Right renal pelvis (tissue), 4 donors: Measurements from ENCODE around the gene CHKA. TPM values are rescaled to one million over a fixed set of nuclear protein-coding genes. Genes with fewer than 3 reads are reported as not detected.

Experiments used
- DNase-seq, 4 donors: peaks; one replicate each; pipeline ENCODE4 v3.0.0-alpha.2; 2013; ENCODE audit warnings: low read depth in 4 of 4, low spot score in 3 of 4, missing footprints in 1 of 4
- polyA plus RNA-seq, 4 donors: library from polyadenylated mRNA; unstranded; fragments of 120-200 nt; gene quantifications; one replicate each; pipeline ENCODE4 v1.2.1, GENCODE V29; 2013; ENCODE audit not compliant: insufficient read length in 4 of 4

CHKA gene
- polyA plus RNA-seq, 4 donors = 30.7 to 48.7 (median 32.0) TPM

DNA sequence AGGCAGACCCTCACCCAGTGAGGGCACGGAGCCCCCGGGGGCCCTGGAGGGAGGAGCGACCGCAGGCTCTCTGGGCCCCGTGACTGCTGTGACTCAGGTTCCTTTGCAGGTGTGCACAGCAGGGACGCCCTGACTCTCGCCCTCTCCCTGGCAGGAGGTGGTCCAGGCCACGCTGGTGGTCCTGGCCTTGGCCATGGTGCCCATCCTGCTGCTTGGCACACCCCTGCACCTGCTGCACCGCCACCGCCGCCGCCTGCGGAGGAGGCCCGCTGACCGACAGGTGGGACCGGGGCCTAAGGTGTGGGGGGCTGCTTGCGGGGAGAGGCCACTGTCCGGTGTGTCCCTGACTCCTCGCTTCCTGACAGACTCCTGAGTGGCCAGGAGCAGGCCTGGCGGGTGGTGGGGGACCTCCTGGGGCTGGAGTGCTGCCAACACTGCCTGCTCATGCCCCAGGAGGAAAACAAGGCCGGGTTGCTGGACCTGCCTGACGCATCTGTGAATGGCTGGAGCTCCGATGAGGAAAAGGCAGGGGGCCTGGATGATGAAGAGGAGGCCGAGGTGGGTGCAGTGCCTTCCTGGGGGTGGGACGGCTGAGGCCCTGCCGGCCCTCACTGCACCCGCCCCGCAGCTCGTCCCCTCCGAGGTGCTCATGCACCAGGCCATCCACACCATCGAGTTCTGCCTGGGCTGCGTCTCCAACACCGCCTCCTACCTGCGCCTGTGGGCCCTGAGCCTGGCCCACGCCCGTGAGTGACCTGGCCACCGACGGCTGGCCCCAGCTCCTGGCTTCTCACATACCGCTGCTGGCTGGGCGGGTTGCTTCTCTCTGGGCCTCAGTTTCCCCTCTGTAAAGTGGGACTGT, 71.4 kb downstream of the CHKA start:
- DNase-seq = no peak

DNA sequence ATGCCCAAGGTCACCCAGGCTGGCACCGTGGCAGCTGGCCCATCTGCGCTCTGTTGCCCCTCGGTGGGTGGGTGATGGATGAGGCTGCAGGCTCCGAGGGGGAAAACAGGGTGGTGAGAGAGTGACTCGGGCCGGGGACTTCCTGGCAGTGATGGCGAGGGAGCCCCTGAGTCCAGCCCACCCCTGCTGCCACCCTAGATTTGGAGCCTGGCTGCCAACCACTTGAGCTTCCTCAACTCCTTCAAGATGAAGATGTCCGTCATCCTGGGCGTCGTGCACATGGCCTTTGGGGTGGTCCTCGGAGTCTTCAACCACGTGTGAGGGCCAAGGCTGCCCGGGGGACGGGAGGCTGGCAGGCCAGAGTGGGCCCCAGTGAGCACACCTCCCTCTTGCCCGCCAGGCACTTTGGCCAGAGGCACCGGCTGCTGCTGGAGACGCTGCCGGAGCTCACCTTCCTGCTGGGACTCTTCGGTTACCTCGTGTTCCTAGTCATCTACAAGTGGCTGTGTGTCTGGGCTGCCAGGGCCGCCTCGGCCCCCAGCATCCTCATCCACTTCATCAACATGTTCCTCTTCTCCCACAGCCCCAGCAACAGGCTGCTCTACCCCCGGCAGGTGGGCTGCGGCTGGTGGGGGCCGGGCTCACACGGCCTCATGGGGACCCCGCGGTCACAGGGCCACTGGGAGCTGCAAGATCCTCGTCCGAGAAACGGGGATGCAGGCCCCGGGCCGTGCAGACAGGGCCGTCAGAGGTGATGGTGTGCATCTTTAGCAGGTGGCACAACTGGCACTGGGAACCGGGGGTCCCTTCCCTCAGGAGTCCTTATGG, 72.3 kb downstream of the CHKA start:
- DNase-seq = no peak

DNA sequence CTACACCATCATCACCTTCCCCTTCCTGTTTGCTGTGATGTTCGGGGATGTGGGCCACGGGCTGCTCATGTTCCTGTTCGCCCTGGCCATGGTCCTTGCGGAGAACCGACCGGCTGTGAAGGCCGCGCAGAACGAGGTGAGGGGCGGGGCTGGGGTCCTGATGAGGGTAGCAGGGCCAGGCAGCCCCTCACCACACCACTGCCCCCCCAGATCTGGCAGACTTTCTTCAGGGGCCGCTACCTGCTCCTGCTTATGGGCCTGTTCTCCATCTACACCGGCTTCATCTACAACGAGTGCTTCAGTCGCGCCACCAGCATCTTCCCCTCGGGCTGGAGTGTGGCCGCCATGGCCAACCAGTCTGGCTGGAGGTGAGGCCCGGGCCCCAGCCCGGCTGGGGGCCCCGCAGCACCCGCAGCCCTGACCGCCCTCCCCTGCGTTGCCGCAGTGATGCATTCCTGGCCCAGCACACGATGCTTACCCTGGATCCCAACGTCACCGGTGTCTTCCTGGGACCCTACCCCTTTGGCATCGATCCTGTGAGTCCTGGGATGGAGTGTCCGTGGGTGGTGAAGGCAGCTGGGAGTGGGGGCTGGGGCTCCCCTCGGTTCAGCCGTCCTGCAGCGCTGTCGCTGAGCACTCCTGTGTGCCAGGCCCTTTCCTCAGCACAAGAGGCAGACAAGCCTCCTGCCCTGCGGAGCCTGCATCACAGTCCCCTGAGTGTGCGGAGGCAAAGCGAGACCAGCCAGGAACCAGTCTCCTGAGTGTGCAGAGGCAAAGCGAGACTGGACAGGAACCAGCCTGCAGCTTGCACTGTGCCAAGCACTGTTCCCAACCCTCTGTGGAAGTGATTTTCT, 73.5 kb downstream of the CHKA start:
- no peak for DNase-seq

DNA sequence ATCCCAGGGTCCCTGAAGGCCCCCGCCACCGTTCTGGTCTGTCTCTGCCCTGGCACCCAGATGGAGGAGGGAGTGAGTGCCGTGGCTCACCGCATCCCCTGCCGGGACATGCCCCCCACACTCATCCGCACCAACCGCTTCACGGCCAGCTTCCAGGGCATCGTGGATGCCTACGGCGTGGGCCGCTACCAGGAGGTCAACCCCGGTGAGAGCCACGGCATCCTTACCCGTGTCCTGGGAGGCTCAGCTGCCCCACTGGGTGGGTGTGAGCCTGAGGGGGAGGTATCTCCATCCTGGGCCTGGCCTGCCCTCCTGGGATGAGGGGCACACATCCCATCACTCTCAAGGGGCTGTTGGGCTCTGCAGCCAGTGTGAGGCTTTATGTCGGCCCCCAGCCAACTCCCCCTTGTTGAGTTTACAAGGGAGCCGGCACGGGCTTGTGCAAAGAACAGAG, 76.3 kb downstream of the CHKA start:
- DNase-seq = no peak

DNA sequence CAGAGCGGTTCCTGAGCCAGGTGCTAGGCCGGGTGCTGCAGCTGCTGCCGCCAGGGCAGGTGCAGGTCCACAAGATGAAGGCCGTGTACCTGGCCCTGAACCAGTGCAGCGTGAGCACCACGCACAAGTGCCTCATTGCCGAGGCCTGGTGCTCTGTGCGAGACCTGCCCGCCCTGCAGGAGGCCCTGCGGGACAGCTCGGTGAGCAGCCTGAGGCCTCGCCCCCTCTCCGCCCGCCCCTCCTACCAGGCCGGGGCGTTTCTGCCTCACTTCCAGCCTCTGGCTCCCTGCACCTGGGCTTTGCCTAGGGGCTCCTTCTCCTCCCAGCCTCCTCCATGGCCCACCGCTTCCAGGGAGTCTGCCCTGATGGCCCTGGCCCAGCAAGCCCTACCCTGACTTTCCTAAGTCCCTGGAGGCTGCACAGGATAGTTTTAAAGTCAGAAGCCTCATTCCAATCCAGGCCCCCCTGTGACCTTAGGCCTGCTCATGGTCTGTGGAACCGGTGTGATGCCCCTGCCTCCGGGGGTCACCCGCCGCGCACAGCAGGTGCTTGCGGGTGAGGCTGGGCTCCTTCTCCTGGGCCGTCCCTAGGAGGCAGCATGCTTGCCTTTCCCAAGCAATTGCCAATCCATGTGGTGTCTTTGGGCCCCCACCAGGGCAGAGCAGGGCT, 76.9 kb downstream of the CHKA start:
- DNase-seq = no peak

DNA sequence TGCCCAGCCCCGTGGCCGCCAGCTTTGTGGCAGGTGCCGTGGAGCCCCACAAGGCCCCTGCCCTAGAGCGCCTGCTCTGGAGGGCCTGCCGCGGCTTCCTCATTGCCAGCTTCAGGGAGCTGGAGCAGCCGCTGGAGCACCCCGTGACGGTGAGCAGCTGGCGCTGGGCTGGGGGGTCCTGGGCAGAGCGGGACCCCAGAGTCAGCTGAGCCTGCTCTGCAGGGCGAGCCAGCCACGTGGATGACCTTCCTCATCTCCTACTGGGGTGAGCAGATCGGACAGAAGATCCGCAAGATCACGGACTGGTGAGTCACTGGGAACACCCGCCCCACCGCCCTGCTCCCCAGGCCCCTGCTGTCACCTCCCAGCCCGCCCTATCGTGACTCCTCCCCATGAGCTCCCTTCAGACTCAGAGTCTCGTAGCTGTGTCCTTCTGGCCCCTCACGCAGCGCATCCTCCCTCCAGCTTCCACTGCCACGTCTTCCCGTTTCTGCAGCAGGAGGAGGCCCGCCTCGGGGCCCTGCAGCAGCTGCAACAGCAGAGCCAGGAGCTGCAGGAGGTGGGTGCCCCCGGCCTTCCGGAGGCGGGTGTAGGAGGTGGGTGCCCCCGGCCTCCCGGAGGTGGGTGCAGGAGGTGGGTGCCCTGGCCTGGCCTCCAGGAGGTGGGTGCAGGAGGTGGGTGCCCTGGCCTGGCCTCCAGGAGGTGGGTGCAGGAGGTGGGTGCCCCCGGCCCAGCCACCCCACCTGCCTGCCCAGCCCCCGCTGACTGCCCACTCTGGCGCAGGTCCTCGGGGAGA, 77.6 kb downstream of the CHKA start:
- DNase-seq = no peak

DNA sequence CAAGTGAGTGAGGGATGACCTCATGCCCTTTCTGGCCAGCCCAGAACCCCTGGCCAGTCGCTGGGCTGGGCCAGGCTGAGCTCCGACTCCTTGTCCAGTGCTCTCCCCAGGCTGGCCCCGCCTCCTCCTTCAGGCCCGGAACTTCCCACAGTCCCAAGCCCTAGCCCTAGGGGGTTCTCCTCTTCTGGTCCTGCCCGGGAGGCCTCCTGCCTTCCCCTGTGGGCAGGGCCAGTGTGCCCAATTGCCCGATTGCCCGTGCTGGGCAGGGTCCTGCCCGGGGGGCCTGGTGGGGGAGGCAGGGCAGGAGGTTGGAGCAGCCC, 78.2 kb downstream of the CHKA start:
- no peak for DNase-seq

DNA sequence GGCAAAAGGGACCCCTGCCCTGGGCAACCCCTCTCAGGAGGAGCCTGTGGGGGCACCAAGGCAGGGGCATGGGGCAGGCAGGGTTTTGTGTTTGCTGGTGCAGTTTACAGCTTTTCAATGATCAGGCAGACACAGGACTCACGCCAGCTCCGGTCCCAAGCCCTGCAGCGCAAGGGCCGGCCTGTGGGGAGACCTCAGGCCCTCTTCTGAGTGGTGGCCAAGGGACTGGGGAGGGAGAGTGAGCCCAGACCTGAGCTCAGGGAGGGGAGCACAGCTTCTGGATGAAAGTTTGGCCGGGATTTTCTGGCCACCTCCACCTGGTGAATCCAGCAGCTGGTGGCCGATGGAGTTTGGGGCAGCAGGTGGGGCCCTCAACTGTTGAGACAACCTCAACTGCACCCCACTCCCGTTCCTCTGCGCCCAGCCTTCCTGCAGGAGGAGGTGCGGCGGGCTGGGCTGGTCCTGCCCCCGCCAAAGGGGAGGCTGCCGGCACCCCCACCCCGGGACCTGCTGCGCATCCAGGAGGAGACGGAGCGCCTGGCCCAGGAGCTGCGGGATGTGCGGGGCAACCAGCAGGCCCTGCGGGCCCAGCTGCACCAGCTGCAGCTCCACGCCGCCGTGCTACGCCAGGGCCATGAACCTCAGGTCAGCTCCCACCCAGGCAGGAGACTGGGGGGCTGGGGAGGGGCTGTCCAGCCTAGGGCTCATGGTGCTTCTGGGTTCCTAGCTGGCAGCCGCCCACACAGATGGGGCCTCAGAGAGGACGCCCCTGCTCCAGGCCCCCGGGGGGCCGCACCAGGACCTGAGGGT, 78.8 kb downstream of the CHKA start:
- no peak for DNase-seq

DNA sequence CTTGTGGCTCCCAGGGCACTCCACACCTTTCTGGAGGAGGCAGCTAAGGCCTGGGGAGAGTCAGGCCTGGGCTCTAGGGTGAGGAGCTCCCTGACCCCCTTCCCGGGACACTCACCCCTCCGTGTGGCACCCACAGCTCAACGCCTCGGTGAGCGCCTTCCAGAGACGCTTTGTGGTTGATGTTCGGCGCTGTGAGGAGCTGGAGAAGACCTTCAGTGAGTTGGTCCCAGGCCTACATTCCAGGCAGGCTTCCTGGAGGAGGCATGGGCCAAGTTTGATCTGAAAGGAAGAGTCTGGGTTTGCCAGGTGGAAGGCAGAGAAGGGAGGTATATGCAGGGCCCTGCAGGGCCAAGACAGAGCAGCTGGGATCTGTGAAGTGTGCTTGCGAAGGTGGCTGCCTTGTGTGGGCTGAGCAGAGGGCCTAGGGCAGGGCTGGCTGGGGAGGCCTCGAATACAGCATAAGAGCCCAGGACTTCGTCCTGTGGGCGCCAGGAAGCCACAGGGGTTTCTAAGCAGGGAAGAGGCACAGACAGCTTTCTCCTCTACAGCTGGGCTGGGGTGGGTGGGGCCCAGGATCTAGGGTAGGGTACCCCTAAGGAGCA, 79.5 kb downstream of the CHKA start:
- no peak for DNase-seq

DNA sequence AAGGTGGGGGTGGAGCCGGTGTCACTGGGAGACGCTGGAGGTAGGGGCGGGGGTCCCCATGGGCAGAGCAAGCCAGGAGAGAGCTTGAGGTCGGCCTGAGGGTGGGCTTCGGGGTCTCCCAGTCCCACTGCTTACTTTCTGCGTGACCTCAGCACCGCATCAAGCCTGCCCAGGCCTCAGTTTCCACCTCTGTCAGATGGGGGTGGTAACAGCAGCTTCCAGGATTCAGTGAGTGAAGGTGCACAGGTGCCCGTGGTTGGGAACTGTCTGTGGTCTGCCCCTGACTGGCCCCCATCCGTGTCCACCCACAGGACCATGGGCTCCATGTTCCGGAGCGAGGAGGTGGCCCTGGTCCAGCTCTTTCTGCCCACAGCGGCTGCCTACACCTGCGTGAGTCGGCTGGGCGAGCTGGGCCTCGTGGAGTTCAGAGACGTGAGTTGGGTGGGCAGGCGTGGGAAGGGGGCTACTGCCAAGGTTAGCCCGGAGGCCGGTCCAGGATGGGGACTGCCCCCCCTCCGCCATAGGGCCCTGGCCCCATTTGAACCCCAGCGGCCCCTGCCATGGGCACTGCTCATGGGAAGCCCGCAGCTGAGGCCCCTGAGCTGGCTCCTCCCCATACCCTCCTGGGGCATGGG, 80.1 kb downstream of the CHKA start:
- DNase-seq = no peak

DNA sequence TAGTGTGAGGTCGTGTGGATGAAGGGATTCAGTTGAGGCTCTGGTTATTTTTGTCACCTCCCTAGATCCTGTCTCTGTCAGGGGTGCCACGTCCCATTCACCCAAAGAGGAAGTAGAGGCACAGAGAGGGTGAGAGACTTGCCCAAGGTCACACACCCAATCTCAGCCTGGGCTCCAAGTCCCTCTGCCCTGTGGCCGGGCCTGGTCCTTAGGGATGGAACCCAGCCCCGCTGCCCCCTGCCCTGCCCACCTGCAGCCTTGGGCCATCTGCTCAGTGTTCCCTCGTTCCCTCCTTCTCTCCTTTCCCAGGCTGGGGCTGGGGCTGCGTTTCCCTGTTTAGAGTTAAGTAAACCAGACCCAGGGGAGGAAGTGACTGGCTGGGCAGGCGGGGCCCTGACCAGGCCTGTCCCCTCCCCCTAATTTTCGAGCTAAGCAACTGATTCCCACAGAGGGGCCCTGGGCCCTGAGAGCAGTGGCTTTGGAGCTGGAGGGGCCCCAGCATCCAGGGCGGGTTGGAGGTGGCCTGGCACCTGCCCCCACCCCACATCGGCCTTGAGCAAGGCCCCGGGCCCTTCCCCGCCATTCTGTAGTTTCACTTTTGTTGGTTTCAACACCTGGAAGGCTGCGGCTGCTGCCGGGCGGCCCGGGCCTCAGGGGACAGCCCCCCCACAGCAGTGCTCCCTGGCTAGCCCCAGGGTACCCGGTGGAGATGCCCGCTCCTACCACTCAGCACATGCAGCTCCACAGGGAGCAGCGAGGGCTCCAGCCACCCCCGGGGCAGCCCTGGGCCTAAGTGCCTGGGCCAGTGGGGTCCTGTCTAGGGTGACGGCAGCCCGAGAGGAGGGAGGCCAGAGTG, 80.9 kb downstream of the CHKA start:
- peak in 2 of 4 donors; percentile 31 to 43 for DNase-seq

DNA sequence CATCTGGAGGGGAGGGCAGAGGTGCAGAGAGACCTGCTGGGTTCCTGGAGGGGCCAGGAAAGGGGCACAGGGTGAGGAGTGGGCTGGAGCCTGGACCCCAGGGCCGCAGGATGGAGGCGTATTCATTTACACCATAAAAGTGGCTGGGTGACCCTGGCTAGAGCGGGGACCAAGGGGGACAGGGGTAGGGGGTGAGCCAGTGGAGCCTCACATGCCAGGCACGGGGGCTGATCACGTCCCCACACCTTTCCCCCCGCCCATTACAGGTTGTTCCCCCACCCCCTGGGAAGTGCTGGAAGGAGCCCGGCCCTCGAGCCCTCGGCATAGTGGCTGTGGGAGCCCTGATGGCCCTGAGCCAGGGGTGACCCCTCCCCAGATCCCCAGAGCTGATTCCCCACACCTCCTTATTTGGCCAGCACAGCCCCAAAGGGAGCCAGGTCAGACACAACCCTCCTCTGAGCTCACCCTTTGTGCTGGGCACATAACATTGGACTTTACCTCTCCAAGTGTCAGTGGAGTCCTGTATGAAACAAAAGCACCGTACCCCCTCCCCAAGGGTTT, 81.6 kb downstream of the CHKA start:
- DNase-seq = no peak

DNA sequence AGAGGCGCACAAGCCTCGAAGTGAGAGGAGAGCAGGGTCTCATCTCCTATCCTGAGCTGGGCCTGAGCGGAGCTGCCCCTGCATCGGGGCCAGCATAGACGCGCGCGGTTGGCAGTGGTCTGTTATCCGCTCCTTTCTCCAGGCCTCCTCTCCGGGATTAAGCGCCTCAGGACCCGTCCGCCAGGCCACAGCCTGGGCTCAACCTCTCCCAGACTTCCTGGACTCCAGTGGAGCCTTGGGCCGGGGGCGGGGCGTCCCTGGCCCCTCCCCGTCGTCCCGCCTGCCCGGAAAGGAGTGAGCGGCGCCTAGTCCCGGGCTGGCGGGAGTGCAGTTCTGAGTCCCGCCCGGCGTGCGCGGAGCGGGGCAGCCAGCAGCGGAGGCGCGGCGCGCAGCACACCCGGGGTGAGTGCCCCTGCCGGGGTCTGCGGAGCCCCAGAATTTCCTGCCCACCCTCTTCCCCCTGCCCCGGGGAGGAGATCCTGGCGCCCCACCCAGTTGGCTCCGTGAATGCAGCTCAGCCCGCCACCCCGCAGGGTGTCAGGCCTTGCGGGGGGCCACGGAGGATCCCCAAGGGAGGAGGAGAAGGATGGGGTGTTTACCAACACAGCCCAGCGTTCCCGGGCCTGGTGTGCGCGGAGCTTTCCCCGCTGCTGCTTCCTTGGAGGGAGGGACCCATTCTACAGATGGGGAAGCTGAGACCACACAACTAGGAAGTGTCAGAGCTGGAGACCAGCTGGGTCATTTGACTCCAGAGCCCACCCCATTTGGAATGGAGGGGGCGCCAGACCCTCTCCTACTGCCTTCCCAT, 82.3 kb downstream of the CHKA start, which contains the start of gene TCIRG1:
TSS of gene TCIRG1 (plus strand) at position 308 of the 808 bp plus-strand sequence. CDS start 2,247 bp downstream, outside the sequence.
- peak in 3 of 4 donors; percentile 52 to 57 (median 54) for DNase-seq

DNA sequence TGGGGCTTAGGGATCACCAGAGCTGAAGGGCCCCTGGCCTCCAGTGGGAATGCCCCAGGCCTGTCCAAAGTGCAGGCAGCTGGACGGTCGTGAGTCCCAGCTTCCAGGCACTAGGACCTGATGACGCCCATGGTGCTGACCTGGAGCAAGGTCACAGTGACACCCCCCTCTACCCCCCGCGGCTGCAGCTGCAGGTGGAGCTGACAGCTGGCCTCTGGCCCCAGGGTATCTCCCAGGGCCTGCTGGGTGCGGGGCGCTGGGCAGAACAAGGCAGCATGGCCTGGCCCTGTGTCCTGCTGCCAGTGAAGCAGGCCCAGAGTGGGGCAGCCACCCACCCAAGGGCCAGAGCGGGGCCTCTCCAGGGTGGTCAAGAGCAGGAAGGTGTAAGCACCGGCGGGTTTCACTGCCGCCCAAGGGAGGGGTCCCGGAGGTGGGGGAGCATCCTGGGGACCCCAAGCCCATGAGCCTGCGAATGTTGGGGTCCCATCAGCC, 82.9 kb downstream of the CHKA start:
- no peak for DNase-seq
